CD4-positive, alpha-beta T cell treated with Interleukin-21 for 1 hour (primary cell): ENCODE results near the gene RAB3IL1.

Experiments used
- DNase-seq: peaks from one replicate; pipeline ENCODE4 v3.0.0-alpha.2; 2020

The RAB3IL1 gene

GRCh38 chr11:61862714-61863547 is 54.4 kb downstream of the RAB3IL1 start:
- no peak for DNase-seq

- DNase-seq, result no peak
These were observed 55.7 kb downstream of the RAB3IL1 start for GRCh38 chr11:61861634-61862033.

GRCh38 chr11:61860054-61860903 is 57.1 kb downstream of the RAB3IL1 start:
- no peak for DNase-seq

- DNase-seq, result no peak
These were observed 61.3 kb downstream of the RAB3IL1 start for GRCh38 chr11:61855939-61856680.

- DNase-seq, result no peak
These were observed 62.2 kb downstream of the RAB3IL1 start for GRCh38 chr11:61854966-61855714.

GRCh38 chr11:61854206-61854895 is 63.0 kb downstream of the RAB3IL1 start:
- no peak for DNase-seq

GRCh38 chr11:61853698-61854169 is 63.6 kb downstream of the RAB3IL1 start:
- no peak for DNase-seq

GRCh38 chr11:61851900-61852295 is 65.5 kb downstream of the RAB3IL1 start:
- no peak for DNase-seq

GRCh38 chr11:61851113-61851899 is 66.1 kb downstream of the RAB3IL1 start:
- DNase-seq, result no peak

- no peak for DNase-seq
These were observed 66.7 kb downstream of the RAB3IL1 start for GRCh38 chr11:61850687-61851086.

- DNase-seq, result no peak
These were observed 68.7 kb downstream of the RAB3IL1 start for GRCh38 chr11:61848631-61849030.

GRCh38 chr11:61847914-61848581 is 69.3 kb downstream of the RAB3IL1 start:
- no peak for DNase-seq
